Nephron (organoid): ENCODE measurements around the gene FANCD2.

Experiments
- H3K27ac Mint-ChIP-seq, 3 experiments: 2 replicates each; pipeline ENCODE4 v1.8.0; 2020; ENCODE audit warnings: mixed read lengths in 3 of 3, mild to moderate bottlenecking in 2 of 3, moderate library complexity in 1 of 3
- H3K27me3 Mint-ChIP-seq: 2 replicates; pipeline ENCODE4 v1.8.0; 2021; ENCODE audit warnings: low read depth, mild to moderate bottlenecking, moderate library complexity, mixed read lengths
- H3K36me3 Mint-ChIP-seq: 2 replicates; pipeline ENCODE4 v1.8.0; 2020; ENCODE audit warnings: low read depth, mixed read lengths
- H3K4me1 Mint-ChIP-seq: 2 replicates; pipeline ENCODE4 v1.8.0; 2020; ENCODE audit warnings: mixed read lengths
- H3K4me3 Mint-ChIP-seq, 3 experiments: 2 replicates each; pipeline ENCODE4 v1.8.0; 2020; ENCODE audit warnings: mild to moderate bottlenecking in 3 of 3, mixed read lengths in 3 of 3, moderate library complexity in 2 of 3
- H3K9me3 Mint-ChIP-seq: 2 replicates; pipeline ENCODE4 v1.8.0; 2020; ENCODE audit warnings: mixed read lengths
- CTCF ChIP-seq, 3 experiments: fragments of 200-600 bp; sonication (generic); IDR thresholded peaks; one replicate each; pipeline ENCODE4 v1.5.0; 2021; ENCODE audit warnings: antibody characterized with exemption in 3 of 3; ENCODE audit not compliant: unreplicated experiment in 3 of 3

The FANCD2 gene

GRCh38 chr3:10010421-10010877 lies 15.8 kb upstream of the FANCD2 start:
- Mint-ChIP-seq H3K36me3 (no peaks in the 10 kb centered on the region), H3K4me1 (peaks cover 32% of the 10 kb centered on the region), H3K27me3 (peaks cover 3% of the 10 kb centered on the region), H3K9me3 (no peaks in the 10 kb centered on the region), H3K27ac (peak overlapping the region in 1 of 3 experiments; percentile 87), H3K4me3 (peak overlapping the region; percentile 79 to 91 (median 87))
- TF ChIP-seq CTCF (IDR thresholded peaks at IDR 0.05; ENCODE audit: unreplicated experiment in 3 of 3): no peak

GRCh38 chr3:10010878-10011465 lies 15.3 kb upstream of the FANCD2 start:
- peak overlapping the region; percentile 79 to 91 (median 87) for H3K4me3 Mint-ChIP-seq
- peaks cover under 1% of the 10 kb centered on the region for H3K27me3 Mint-ChIP-seq
- no peak for TF ChIP-seq CTCF (IDR thresholded peaks at IDR 0.05; ENCODE audit: unreplicated experiment in 3 of 3)
- no peaks in the 10 kb centered on the region for H3K9me3 Mint-ChIP-seq
- H3K36me3 Mint-ChIP-seq: no peaks in the 10 kb centered on the region
- peaks cover 36% of the 10 kb centered on the region for H3K4me1 Mint-ChIP-seq
- H3K27ac Mint-ChIP-seq: no peak overlapping the region

GRCh38 chr3:10011631-10012030 lies 14.6 kb upstream of the FANCD2 start:
- no peak for TF ChIP-seq CTCF (IDR thresholded peaks at IDR 0.05; ENCODE audit: unreplicated experiment in 3 of 3)

GRCh38 chr3:10012106-10012505 lies 14.1 kb upstream of the FANCD2 start:
- TF ChIP-seq CTCF (IDR thresholded peaks at IDR 0.05; ENCODE audit: unreplicated experiment in 3 of 3): no peak
- peaks cover 37% of the 10 kb centered on the region for H3K4me1 Mint-ChIP-seq
- H3K9me3 Mint-ChIP-seq: no peaks in the 10 kb centered on the region
- peak overlapping the region; percentile 79 to 84 (median 82) for H3K4me3 Mint-ChIP-seq
- peak overlapping the region in 2 of 3 experiments; percentile 44 to 69 for H3K27ac Mint-ChIP-seq
- H3K27me3 Mint-ChIP-seq: no peaks in the 10 kb centered on the region
- H3K36me3 Mint-ChIP-seq: no peaks in the 10 kb centered on the region

More at GRCh38 chr3:10011631-10012030, 14.6 kb upstream of the FANCD2 start:
- no peaks in the 10 kb centered on the region for H3K9me3 Mint-ChIP-seq
- H3K36me3 Mint-ChIP-seq: no peaks in the 10 kb centered on the region
- H3K27ac Mint-ChIP-seq: peak overlapping the region in 2 of 3 experiments; percentile 44 to 69
- H3K4me1 Mint-ChIP-seq: peaks cover 36% of the 10 kb centered on the region
- no peaks in the 10 kb centered on the region for H3K27me3 Mint-ChIP-seq
- H3K4me3 Mint-ChIP-seq: peak overlapping the region; percentile 79 to 84 (median 82)

GRCh38 chr3:10015461-10015904 lies 10.8 kb upstream of the FANCD2 start:
- H3K4me1 Mint-ChIP-seq: peaks cover 29% of the 10 kb centered on the region
- TF ChIP-seq CTCF (IDR thresholded peaks at IDR 0.05; ENCODE audit: unreplicated experiment in 3 of 3): no peak
- no peaks in the 10 kb centered on the region for H3K27me3 Mint-ChIP-seq
- H3K9me3 Mint-ChIP-seq: no peaks in the 10 kb centered on the region
- peak overlapping the region; percentile 96 to 99 (median 97) for H3K27ac Mint-ChIP-seq
- H3K36me3 Mint-ChIP-seq: peaks cover 4% of the 10 kb centered on the region
- H3K4me3 Mint-ChIP-seq: peak overlapping the region; percentile 13 to 66 (median 59)
